ENCODE results near the gene BCL2L14. TPM values are rescaled to one million over a fixed set of nuclear protein-coding genes. Genes with fewer than 3 reads are reported as not detected.

Gene BCL2L14
- total and polyA plus RNA-seq, 2 of the 13 experiments (the other 11 are each of a cell fraction or from before 2014, with no cell fraction given): 0.11 TPM; not detected in 1

GRCh38 chr12:12079291-12079690, 8.6 kb downstream of the BCL2L14 start:
- H3K4me3 ChIP-seq (replicated peaks in 1 of 3; ENCODE audit: insufficient read depth in 1 of 3, low read depth in 2 of 3, low read length in 3 of 3): no peak overlapping the region
- H3K9ac ChIP-seq (ENCODE audit: insufficient read depth, low read depth, low read length): no peak overlapping the region
- FAIRE-seq: no peak
- ATAC-seq: no peak
- in situ Hi-C loops (cut with HindIII; ENCODE audit: extremely low pct_ligation_motif_present, low pct_unique_long_range_greater_than_20kb): loop anchor here (25.0 kb wide), 1 partner anchor 633 kb away; the partner anchor contains the start of gene CDKN1B
- no peaks in the 10 kb centered on the region for H3K36me3 ChIP-seq (replicated peaks in 1 of 2; ENCODE audit: control insufficient read depth in 1 of 2, insufficient read depth in 2 of 2, low read length in 2 of 2)
- no peaks in the 10 kb centered on the region for H3K79me2 ChIP-seq (ENCODE audit: insufficient read depth, low read length)
- POLR2A ChIA-PET: no interaction called here
- 51% methylated on average over 5 of the region's 5 CpGs for WGBS (ENCODE audit: low lambda C conversion rate)
- no peaks in the 10 kb centered on the region for H3K9me3 ChIP-seq (ENCODE audit: low read length)
- intact Hi-C loops (cut with micrococcal nuclease; ENCODE audit: unreplicated experiment): no loop called here
- no peak for DNase-seq (ENCODE audit: low spot score)
- TF ChIP-seq ZSCAN9 (CRISPR knock-in tag; IDR thresholded peaks at IDR 0.05; ENCODE audit: borderline replicate concordance): no peak
- no peak for TF ChIP-seq EED (CRISPR knock-in tag; IDR thresholded peaks at IDR 0.05)
- TF ChIP-seq ZNF788 (CRISPR knock-in tag; IDR thresholded peaks at IDR 0.05; ENCODE audit: borderline replicate concordance): no peak
- no peak for TF ChIP-seq ZBTB44 (CRISPR knock-in tag; IDR thresholded peaks at IDR 0.05)
- no peak for TF ChIP-seq E2F5 (CRISPR knock-in tag; conservative IDR thresholded peaks at IDR 0.05)
- no peak for TF ChIP-seq DBP (CRISPR knock-in tag; IDR thresholded peaks at IDR 0.05; ENCODE audit: not compliant biosample characterization)
- no peak for TF ChIP-seq CEBPB (IDR thresholded peaks at IDR 0.05; ENCODE audit: borderline replicate concordance, low read depth, low read length)
- TF ChIP-seq MTF1 (CRISPR knock-in tag; IDR thresholded peaks at IDR 0.05): no peak
- TF ChIP-seq ZNF558 (CRISPR knock-in tag; IDR thresholded peaks at IDR 0.05; ENCODE audit: borderline replicate concordance): no peak
- TF ChIP-seq RERE (CRISPR knock-in tag; IDR thresholded peaks at IDR 0.05; ENCODE audit: low read depth): no peak
- TF ChIP-seq ZBTB2 (CRISPR knock-in tag; IDR thresholded peaks at IDR 0.05; ENCODE audit: low read depth): no peak
- TF ChIP-seq ZNF432 (CRISPR knock-in tag; IDR thresholded peaks at IDR 0.05; ENCODE audit: borderline replicate concordance): no peak
- no peak for TF ChIP-seq ZNF468 (CRISPR knock-in tag; IDR thresholded peaks at IDR 0.05)
- no peak for TF ChIP-seq KMT2A (CRISPR knock-in tag; IDR thresholded peaks at IDR 0.05)
- no peak for TF ChIP-seq SAP130 (CRISPR knock-in tag; IDR thresholded peaks at IDR 0.05; ENCODE audit: low read depth)
- no peak for TF ChIP-seq ZNF556 (CRISPR knock-in tag; IDR thresholded peaks at IDR 0.05; ENCODE audit: borderline replicate concordance)
- H3K4me1 ChIP-seq (ENCODE audit: insufficient read depth, low read length): peaks cover 34% of the 10 kb centered on the region
- H3K27ac ChIP-seq (ENCODE audit: extremely low read length, insufficient read depth, low read length): no peak overlapping the region
- BruUV-seq (replicated peaks): no TSS peak
- no peaks in the 10 kb centered on the region for H4K20me1 ChIP-seq (ENCODE audit: insufficient read depth, low read length)
- H3K27me3 ChIP-seq (ENCODE audit: control insufficient read depth in 1 of 2, insufficient read depth in 2 of 2, low read length in 2 of 2): no peaks in the 10 kb centered on the region; a peak in 1 of 5 replicates
- H2AFZ ChIP-seq (ENCODE audit: low read length): no peak overlapping the region
- CTCF ChIA-PET (ENCODE audit: low intra/inter-chr PET ratio, low total read pairs): no interaction called here
- H3K4me2 ChIP-seq (ENCODE audit: low read depth, low read length): no peak overlapping the region
